GM19463 (cell line): ENCODE measurements around the gene EML6.
A peak's percentile ranks its signal among the peaks of the same experiment; 100 is the strongest.

Experiments used
- ATAC-seq: cut with Tn5 transposase; IDR thresholded peaks from one replicate; pipeline ENCODE4 v1.9.1; 2021; ENCODE audit warnings: mild to moderate bottlenecking, moderate library complexity; ENCODE audit not compliant: unreplicated experiment

The EML6 gene

GRCh38 chr2:54957321-54957999 lies 234.0 kb downstream of the EML6 start:
- ATAC-seq = no peak

DNA sequence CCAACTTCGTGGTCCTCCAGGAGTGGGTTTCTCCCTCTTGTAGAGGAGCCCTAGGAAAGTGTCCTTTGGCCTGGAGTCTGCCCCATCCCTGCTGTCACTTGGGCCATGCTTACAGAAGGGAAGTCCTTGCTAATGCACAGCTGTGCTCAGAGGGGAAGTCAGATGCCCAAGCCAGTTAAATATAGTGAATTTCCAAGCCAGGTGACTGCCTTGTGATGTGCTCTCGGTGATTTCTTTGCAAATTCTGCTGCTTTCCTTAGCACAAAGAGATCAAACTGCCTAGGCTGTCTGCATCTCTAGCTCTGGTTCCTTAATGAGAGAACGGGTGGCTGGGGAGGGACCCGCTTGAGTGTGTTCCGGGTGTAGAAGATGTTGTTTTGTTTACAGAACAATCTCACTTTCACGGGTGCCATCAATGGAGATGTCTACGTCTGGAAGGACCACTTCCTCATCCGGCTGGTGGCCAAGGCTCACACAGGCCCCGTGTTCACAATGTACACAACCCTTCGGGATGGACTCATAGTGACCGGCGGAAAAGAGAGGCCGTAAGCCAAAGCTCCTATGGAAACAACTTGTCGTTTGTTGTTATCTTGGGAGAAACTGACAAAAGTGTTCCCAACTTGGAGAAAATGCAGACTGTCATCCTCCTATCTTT lies 235.4 kb downstream of the EML6 start:
- ATAC-seq = no peak

- ATAC-seq = no peak
Observed at GRCh38 chr2:54960164-54960563, 236.7 kb downstream of the EML6 start.

- no peak for ATAC-seq
Observed at GRCh38 chr2:54962511-54962910, 239.0 kb downstream of the EML6 start.

- no peak for ATAC-seq
Observed at GRCh38 chr2:54962935-54963440, 239.5 kb downstream of the EML6 start.

- ATAC-seq = no peak
Observed at GRCh38 chr2:54963476-54963875, 240.0 kb downstream of the EML6 start.

GRCh38 chr2:54964271-54964670 lies 240.8 kb downstream of the EML6 start:
- ATAC-seq = no peak

DNA sequence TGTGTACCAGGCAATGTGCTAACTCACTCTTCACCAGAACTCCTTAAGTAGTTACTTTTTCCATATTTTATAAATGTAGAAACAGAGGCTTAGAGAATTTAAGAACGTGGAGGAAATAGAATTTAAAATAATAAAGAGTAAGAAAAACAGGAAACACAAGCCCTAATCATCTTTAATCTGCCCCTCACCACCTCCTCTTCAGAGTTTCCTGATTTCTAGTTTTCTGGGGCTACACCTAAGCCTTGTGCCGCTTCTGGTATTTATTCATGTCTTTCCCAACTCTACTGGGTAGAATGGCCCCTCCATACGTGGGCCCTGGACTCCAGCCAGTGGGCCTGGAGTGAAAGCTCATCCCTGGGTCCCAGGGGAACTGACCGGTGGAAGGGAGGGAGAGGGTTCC lies 241.4 kb downstream of the EML6 start:
- no peak for ATAC-seq

DNA sequence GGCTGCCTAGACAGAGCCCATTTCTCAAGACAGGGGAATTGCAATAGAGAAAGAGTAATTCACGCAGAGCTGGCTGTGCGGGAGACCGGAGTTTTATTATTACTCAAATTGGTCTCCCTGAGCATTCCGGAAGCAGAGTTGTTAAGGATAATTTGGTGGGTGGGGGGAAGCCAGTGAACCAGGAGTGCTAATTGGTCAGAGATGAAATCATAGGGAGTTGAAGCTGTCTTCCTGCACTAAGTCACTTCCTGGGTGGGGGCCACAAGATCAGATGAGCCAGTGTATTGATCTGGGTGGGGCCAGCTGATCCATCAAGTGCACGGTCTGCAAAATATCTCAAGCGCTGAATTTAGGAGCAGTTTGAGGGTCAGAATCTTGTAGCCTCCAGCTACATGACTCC lies 242.0 kb downstream of the EML6 start:
- ATAC-seq = no peak

DNA sequence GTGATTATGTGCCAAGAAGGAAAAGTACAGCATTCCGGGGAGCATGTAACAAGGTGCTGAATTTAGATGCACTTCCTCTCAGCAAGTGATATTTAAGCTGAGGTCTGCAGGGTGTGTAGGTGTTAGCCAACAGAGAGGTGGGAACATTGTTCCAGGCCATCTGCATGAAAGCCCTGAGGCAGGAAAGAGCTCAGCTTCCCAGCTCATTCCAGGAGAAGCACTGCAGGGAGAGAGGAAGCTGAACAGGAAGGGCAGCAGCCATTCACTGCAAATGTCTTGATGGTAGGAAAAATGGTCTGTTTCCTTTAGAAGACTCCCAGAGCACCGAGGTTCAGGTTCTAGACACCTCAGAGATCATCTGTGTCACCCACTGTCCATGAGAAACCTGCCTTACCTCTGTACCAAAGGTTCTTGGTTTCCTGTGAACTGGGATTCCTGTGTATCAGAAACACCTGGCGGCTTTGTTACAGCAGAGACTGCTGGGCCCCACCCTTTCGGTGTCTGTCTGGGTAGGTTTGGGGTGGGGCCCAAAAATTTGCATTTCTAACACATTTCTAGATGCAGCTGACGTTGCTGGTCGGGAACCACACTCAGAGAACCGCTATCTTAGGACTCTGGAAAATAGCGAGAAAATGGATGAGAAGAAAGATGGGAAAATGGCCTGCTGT lies 242.8 kb downstream of the EML6 start:
- ATAC-seq = no peak

GRCh38 chr2:54966837-54967236 lies 243.4 kb downstream of the EML6 start:
- no peak for ATAC-seq

GRCh38 chr2:54967269-54967668 lies 243.8 kb downstream of the EML6 start:
- ATAC-seq = no peak

DNA sequence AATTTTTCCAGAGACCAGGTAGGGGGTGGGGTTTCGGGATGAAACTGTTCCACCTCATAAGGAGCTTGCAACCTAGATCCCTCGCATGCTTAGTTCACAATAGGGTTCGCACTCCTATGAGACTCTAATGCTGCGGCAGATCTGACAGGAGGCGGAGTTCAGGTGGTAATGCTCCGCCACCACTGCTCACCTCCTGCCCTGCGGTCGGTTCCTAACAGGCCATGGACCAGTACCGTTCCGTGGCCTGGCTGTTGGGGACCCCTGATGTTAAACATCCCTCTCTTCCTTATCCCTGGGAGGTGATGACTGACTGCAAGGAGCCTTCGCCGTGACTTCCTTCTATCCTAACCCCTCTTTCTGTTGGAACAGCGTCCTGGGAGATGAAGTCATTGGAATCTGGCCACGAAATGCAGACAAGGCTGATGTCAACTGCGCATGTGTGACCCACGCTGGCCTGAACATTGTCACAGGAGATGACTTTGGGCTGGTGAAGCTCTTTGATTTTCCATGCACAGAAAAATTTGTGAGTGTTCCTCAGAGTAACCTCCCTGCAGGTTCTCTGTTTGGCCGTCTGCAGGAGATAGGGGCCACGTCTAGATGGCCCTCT lies 244.4 kb downstream of the EML6 start:
- ATAC-seq = no peak

- no peak for ATAC-seq
Observed at GRCh38 chr2:54968561-54969218, 245.2 kb downstream of the EML6 start.

GRCh38 chr2:54969295-54969939 lies 246.0 kb downstream of the EML6 start:
- no peak for ATAC-seq

DNA sequence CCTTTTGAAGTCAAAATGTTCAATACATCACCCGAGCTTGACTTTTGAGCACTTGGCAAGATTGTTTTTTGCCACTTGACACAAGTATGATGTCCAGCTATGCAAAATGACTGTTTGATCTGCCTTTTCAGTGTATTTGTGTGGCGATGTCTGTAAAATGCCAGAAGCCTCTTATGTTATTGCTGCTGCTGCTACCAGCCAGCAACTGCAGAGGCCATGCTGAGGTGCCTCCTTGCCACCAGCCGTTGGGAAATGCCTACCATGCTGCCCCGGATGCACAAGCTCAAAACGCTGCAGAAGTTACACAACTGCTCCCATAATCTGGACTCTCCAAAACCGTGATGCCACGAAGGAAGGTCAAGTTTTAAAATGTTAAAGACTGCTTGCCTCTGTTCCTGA lies 246.5 kb downstream of the EML6 start:
- no peak for ATAC-seq

DNA sequence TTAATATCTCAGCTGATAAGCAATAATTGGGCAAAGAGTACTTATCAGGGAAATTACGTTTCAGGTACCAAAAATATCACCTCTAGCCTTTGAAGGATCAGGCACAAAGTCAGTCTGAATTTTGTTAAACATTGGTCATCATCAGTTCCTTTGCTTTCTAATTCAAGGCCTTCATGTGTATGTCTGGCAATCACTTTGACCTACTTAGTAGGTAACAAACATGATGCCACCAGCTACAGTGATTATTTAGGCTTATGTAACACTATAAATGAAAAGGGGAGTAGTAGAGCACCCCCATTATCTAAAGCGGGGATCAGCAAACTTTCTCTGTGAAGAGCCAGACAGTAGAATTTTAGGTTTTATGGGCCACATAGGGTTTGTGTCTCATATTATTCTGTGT lies 251.7 kb downstream of the EML6 start:
- no peak for ATAC-seq

DNA sequence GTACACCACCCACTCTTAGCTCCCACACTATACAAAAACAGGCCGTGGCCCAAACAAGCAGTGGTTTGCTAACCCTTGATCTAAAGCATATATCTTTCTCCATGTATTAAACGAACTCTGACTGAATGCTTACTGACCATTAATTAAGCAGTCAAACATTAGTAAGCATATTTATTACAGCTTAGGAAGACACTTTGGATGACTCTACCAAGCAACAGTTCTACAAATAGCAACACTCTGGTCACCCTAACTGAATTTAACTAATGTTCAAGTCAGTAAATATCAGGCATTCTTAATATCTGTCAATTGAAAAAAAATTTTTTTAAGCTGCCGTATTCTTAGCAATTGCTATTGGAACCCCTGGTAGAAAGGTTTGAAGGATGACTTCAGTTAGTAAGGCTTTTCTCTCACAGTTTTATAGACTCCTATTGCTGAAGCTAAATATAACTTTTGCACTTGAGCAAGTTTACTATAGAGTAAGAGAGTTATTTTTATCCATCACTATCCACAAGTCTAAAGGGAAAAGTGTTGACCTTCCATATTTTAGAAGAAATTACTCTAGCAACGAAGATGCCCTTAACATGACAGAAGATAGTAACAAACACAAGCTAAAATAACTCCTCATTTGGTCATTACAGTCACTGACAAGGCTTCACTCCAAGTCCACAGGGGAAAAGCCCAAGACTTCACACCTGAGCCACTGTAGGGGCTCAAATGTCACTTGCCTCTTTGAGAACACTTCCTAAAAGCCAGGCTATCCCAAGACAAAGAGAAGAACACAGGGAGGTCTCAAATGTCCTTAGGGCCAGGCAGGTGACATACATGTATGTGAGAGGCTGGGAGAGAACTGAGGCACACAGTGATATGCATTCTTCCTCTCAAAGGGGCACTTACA lies 252.4 kb downstream of the EML6 start:
- ATAC-seq = no peak

DNA sequence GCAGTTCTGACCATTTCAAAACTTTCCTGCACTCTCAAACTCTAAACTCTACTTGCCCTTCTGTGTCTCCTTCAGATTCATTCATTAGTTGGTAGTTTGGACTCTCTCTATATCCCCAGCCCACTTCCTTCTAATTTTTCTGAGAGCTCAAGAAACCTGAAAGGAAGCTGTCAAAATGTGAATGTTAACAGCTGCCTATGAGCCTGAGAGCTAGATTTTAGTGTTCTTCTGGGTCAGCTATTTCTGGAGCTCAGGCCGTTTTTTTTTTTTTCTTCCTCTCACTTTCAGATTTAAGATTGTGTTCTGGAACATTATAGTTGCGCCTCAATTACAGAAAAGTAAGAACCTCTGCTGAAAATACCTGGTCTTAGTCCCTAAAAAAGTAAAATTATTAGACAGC lies 253.7 kb downstream of the EML6 start:
- ATAC-seq = peak; percentile 96
